Measurements from ENCODE around the gene ANKS1B. TPM values are rescaled to one million over a fixed set of nuclear protein-coding genes. Genes with fewer than 3 reads are reported as not detected.

The ANKS1B gene
- total and polyA plus RNA-seq, 7 donors: 0.46 to 7.4 (median 3.6) TPM

- ATAC-seq: no peak
- H3K27me3 ChIP-seq (ENCODE audit: insufficient read depth in 3 of 3, low read length in 2 of 3): no peaks in the 10 kb centered on the region
- H3K36me3 ChIP-seq (ENCODE audit: insufficient read depth in 1 of 2, low read depth in 1 of 2): no peaks in the 10 kb centered on the region
- H3K27ac ChIP-seq: no peak overlapping the region
- TF ChIP-seq, protein P1, sequence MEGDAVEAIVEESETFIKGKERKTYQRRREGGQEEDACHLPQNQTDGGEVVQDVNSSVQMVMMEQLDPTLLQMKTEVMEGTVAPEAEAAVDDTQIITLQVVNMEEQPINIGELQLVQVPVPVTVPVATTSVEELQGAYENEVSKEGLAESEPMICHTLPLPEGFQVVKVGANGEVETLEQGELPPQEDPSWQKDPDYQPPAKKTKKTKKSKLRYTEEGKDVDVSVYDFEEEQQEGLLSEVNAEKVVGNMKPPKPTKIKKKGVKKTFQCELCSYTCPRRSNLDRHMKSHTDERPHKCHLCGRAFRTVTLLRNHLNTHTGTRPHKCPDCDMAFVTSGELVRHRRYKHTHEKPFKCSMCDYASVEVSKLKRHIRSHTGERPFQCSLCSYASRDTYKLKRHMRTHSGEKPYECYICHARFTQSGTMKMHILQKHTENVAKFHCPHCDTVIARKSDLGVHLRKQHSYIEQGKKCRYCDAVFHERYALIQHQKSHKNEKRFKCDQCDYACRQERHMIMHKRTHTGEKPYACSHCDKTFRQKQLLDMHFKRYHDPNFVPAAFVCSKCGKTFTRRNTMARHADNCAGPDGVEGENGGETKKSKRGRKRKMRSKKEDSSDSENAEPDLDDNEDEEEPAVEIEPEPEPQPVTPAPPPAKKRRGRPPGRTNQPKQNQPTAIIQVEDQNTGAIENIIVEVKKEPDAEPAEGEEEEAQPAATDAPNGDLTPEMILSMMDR (IDR thresholded peaks at IDR 0.05): no peak
- H3K9me3 ChIP-seq: no peaks in the 10 kb centered on the region
- intact Hi-C loops (cut with DNase I): no loop called here
- WGBS, 3 donors: 87 to 90% (median 89%) methylated on average over 1 of the region's 1 CpG
- H3K4me1 ChIP-seq: no peaks in the 10 kb centered on the region
- H3K4me3 ChIP-seq: no peak overlapping the region
- no peak for DNase-seq
These were observed 432.7 kb downstream of the ANKS1B start for GRCh38 chr12:99552022-99552421.

DNA sequence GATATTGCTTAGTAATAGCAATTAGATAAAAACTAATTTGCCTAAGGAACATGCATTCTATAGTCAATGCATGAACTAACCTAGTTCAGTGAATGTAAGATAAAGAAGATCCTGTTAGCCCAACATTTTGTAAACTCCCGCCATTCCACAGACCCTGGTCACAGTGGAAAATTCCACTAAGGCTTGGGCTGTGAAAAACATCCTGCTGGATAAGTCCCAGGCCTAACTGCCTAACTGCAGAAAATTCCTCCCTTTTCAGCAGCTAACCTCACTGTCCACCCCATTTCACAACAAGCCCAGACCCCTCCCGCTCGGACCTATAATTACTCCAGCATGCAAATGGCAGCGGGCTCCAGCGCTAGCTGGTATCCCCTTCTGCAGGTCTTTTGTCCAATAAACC lies 435.1 kb downstream of the ANKS1B start:
- Histone ChIP-seq H3K4me3 (no peak overlapping the region), H3K4me1 (no peaks in the 10 kb centered on the region), H3K27ac (no peak overlapping the region), H3K9me3 (no peaks in the 10 kb centered on the region), H3K36me3 (ENCODE audit: insufficient read depth in 1 of 2, low read depth in 1 of 2) (no peaks in the 10 kb centered on the region), H3K27me3 (ENCODE audit: insufficient read depth in 3 of 3, low read length in 2 of 3) (no peaks in the 10 kb centered on the region)
- DNase-seq (no peak), ATAC-seq (no peak)
- WGBS, 3 donors: 91 to 94% (median 92%) methylated on average over 5 of the region's 5 CpGs
- intact Hi-C loops (cut with DNase I): no loop called here
- TF ChIP-seq, protein P1 (IDR thresholded peaks at IDR 0.05): no peak

DNA sequence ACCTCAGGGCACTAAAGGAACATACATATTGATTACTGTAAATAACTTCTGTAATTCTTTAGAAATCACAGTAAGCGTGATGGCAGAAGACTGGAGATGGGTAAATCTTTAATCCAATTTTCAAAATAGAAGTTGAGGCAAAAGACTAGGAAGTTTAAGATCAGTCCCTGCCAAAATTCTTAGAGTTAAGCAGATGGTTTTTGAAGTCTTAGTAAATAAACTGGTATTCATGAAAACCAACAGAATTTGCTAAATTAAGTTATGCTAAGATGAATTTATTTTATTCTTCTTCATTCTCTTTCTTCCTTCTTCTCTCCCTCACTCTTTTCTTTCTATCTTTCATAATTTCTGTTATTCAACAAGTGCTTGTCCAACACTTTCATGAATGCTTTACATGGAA lies 435.5 kb downstream of the ANKS1B start:
- TF ChIP-seq, protein P1 (IDR thresholded peaks at IDR 0.05): no peak
- H3K27me3 ChIP-seq (ENCODE audit: insufficient read depth in 3 of 3, low read length in 2 of 3): no peaks in the 10 kb centered on the region
- DNase-seq: no peak
- H3K4me3 ChIP-seq: no peak overlapping the region
- H3K27ac ChIP-seq: no peak overlapping the region
- WGBS, 3 donors: 81 to 98% (median 92%) methylated on average over 1 of the region's 1 CpG
- no peaks in the 10 kb centered on the region for H3K36me3 ChIP-seq (ENCODE audit: insufficient read depth in 1 of 2, low read depth in 1 of 2)
- intact Hi-C loops (cut with DNase I): no loop called here
- no peaks in the 10 kb centered on the region for H3K4me1 ChIP-seq
- ATAC-seq: no peak
- H3K9me3 ChIP-seq: no peaks in the 10 kb centered on the region

DNA sequence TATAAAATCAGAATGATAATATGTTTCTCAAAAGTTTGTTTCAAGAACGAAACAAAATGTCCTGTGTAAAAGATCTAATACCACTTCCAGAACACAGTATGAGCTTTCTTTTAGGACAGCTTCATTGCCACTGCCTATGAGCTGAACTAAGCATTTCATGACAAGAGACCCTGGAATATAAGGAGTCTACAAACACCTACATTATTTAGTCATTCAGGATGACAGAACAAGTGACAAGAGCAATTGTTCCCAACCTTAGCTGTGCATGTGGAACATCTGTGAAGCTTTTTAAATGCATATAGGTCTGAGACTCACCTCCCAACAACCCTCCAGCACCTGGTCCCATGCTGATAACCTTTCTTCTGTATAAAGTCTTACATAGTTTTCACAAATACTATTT lies 440.3 kb downstream of the ANKS1B start:
- no peaks in the 10 kb centered on the region for H3K4me1 ChIP-seq
- H3K36me3 ChIP-seq (ENCODE audit: insufficient read depth in 1 of 2, low read depth in 1 of 2): no peaks in the 10 kb centered on the region
- TF ChIP-seq, protein P1 (IDR thresholded peaks at IDR 0.05): no peak
- no peaks in the 10 kb centered on the region for H3K27me3 ChIP-seq (ENCODE audit: insufficient read depth in 3 of 3, low read length in 2 of 3)
- H3K4me3 ChIP-seq: no peak overlapping the region
- ATAC-seq (no peak), DNase-seq (no peak)
- intact Hi-C loops (cut with DNase I): no loop called here
- H3K27ac ChIP-seq: no peak overlapping the region
- H3K9me3 ChIP-seq: no peaks in the 10 kb centered on the region
- WGBS, 3 donors: 53 to 72% (median 59%) methylated on average over 1 of the region's 1 CpG

GRCh38 chr12:99529966-99530365 lies 454.8 kb downstream of the ANKS1B start:
- H3K27ac ChIP-seq: no peak overlapping the region
- TF ChIP-seq, protein P1 (IDR thresholded peaks at IDR 0.05): no peak
- H3K4me3 ChIP-seq: no peak overlapping the region
- intact Hi-C loops (cut with DNase I): no loop called here
- H3K9me3 ChIP-seq: no peaks in the 10 kb centered on the region
- ATAC-seq (no peak), DNase-seq (no peak)
- H3K4me1 ChIP-seq: no peaks in the 10 kb centered on the region
- no peaks in the 10 kb centered on the region for H3K36me3 ChIP-seq (ENCODE audit: insufficient read depth in 1 of 2, low read depth in 1 of 2)
- no peaks in the 10 kb centered on the region for H3K27me3 ChIP-seq (ENCODE audit: insufficient read depth in 3 of 3, low read length in 2 of 3)
- WGBS, 3 donors: 69 to 71% (median 70%) methylated on average over 2 of the region's 2 CpGs
